Measurements from ENCODE around the gene CPNE5.

- no peak for TF ChIP-seq CTCF (IDR thresholded peaks at IDR 0.05)
- TF ChIP-seq POLR2A (IDR thresholded peaks at IDR 0.05) = no peak
- no peak for TF ChIP-seq POLR2AphosphoS5 (IDR thresholded peaks at IDR 0.05; ENCODE audit: insufficient read depth in 1 of 2, low read depth in 1 of 2)
These were observed 33.9 kb upstream of the CPNE5 start for GRCh38 chr6:36873115-36873514.

Data from vagina (tissue), 2 donors.